Activated T-helper 17 cell treated with anti-CD3 and anti-CD28 coated beads, Interleukin-2, amount 50 U/mL, for 72 hours (primary cell): ENCODE results near the gene APBB2. TPM values are rescaled to one million over a fixed set of nuclear protein-coding genes. Genes with fewer than 3 reads are reported as not detected.

Experiments
- ATAC-seq: fragments of 150-1000 bp; cut with Tn5 transposase; replicated peaks from 2 replicates; pipeline ENCODE4 v1.10.0; 2021; ENCODE audit warnings: mild to moderate bottlenecking, moderate library complexity
- H3K27ac Mint-ChIP-seq: one replicate; pipeline ENCODE4 v1.8.0; 2022; ENCODE audit warnings: mixed read lengths
- H3K27me3 Mint-ChIP-seq: one replicate; pipeline ENCODE4 v1.8.0; 2022; ENCODE audit warnings: mixed read lengths
- H3K36me3 Mint-ChIP-seq: one replicate; pipeline ENCODE4 v1.8.0; 2022; ENCODE audit warnings: low read depth, mild to moderate bottlenecking, mixed read lengths
- H3K4me1 Mint-ChIP-seq: one replicate; pipeline ENCODE4 v1.8.0; 2022; ENCODE audit warnings: mixed read lengths
- H3K4me3 Mint-ChIP-seq: one replicate; pipeline ENCODE4 v1.8.0; 2022; ENCODE audit warnings: mild to moderate bottlenecking, mixed read lengths
- H3K9me3 Mint-ChIP-seq: one replicate; pipeline ENCODE4 v1.8.0; 2022; ENCODE audit warnings: mixed read lengths
- total RNA-seq, 2 donors: library from RNA; stranded (reverse); gene quantifications; one replicate each; pipeline ENCODE4 v1.2.3, GENCODE V29; 2022

APBB2 gene
- total RNA-seq, result 1 to 10 TPM; 1.6 to 3.0 TPM

DNA sequence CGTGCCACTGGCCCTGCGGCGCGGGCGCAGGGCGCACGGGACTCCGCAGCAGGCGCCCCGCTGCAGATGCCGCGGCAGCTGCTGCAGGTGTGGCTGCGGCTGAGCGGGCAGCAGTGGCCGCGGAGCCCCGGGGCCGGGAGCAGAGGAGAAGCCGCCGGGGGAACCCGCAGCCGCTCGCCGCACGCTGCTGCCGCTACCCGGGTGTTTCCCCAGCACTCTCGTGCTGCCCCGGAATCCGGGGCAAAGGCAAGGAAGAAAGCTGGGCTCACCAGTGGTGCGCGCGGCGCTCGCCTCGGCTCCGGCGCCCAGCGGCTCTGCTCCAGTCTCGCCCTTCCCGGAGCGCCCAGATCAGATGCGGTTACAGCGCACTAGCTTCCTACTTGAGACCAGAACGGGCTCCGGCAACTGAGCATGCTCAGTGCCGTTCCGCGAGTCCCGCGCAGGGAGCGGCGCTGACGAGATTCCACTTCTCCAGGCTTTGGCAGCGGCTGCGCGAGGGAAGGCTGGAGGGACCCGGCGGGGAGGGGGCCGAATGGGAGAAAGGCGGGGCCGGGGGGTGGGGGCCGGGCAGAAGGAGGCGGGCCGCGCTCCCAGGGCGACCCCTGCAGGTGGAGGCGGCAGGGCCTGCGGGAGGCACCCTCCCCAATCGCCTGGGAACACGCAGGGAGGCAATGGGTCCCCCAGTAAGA, at the start of gene APBB2:
Gene APBB2, minus strand, starts transcription at position 407 of the 689 bp plus-strand sequence. CDS start 181,288 bp downstream, outside the sequence.
- H3K27ac Mint-ChIP-seq, result no peak within 1 kb of the TSS
- H3K4me3 Mint-ChIP-seq, result peak within 1 kb of the TSS; percentile 82

DNA sequence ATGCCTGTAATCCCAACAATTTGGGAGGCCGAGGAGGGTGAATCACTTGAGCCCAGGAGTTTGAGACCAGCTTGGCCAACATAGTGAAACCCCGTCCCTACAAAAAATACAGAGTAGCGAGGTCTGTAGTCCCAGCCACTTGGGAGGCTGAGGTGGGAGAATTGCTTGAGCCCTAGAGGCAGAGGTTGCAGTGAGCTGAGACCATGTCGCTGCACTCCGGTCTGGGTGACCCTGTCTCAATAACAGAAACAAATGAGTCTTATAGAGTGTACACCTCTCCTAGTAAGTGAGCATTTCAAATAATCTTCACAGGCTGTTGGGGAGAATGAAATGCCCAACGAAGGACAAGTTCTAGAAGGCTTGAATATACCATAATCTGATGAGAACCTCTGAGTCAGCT, 47.9 kb upstream of the APBB2 start:
- no peaks in the 10 kb centered on the region for H3K9me3 Mint-ChIP-seq
- no peak overlapping the region for H3K4me3 Mint-ChIP-seq
- H3K27ac Mint-ChIP-seq, result no peak overlapping the region
- no peak for ATAC-seq
- no peaks in the 10 kb centered on the region for H3K36me3 Mint-ChIP-seq
- H3K27me3 Mint-ChIP-seq, result peaks cover 34% of the 10 kb centered on the region
- H3K4me1 Mint-ChIP-seq, result no peaks in the 10 kb centered on the region

More for the DNA sequence above, at the start of gene APBB2:
- H3K27me3 Mint-ChIP-seq, result peaks cover 46% of the 10 kb centered on the region
- no peaks in the 10 kb centered on the region for H3K4me1 Mint-ChIP-seq
- H3K36me3 Mint-ChIP-seq, result no peaks in the 10 kb centered on the region
- ATAC-seq, result peak; percentile 69
- no peaks in the 10 kb centered on the region for H3K9me3 Mint-ChIP-seq

DNA sequence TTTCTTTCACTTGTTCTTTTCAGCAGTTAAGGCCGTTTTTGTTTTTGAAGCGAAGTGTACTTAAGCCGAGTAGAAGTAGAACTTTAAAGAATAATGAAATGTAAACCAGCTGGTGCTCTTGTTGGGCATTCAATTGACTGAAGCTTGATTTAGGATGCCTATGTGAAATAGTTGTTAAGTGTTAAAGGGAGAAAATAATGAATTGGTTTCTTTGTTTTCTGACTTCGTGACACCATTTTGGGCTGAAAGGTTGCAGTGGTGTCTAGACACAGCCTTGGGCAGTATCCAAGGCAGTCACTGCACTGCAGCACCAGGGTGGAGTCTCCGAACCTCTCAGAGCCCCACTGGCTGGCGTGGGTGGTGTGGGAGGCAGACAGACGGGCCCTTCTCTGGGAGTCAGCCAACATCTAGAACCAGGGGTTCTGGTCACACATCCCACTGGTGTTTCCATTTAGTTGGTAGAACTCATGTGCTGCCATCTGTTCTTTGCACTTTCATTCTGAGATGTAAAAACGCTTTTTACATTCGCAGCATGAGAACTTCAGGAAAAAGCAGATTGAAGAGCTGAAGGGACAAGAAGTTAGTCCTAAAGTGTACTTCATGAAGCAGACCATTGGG, 45.9 kb upstream of the APBB2 start:
- no peak overlapping the region for H3K27ac Mint-ChIP-seq

DNA sequence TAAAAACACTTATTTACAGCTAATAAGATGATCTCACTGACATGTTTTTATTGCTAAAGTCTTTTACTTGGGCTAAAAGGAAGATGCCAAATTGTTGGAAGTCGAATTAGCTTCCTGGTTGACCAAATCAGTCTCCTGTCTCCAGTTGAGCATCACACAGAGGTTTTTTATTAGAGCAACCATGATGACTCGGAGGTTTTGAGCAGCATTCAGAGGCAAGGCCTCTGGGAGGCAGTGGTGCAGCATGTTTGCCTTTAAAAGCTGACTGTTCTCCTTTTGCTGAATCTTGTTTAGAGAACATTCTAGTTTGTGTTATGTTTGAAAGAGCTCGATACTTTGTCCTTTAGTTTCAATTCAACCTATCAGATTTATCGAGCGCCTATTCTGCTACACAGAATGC, 44.4 kb upstream of the APBB2 start:
- Mint-ChIP-seq H3K4me3 (no peak overlapping the region), H3K36me3 (no peaks in the 10 kb centered on the region), H3K4me1 (no peaks in the 10 kb centered on the region), H3K27me3 (peaks cover 45% of the 10 kb centered on the region), H3K27ac (no peak overlapping the region), H3K9me3 (no peaks in the 10 kb centered on the region)
- ATAC-seq, result no peak

More for the DNA sequence above, 45.9 kb upstream of the APBB2 start:
- H3K36me3 Mint-ChIP-seq, result no peaks in the 10 kb centered on the region
- no peak overlapping the region for H3K4me3 Mint-ChIP-seq
- H3K9me3 Mint-ChIP-seq, result no peaks in the 10 kb centered on the region
- no peaks in the 10 kb centered on the region for H3K4me1 Mint-ChIP-seq
- H3K27me3 Mint-ChIP-seq, result peaks cover 43% of the 10 kb centered on the region
- no peak for ATAC-seq

DNA sequence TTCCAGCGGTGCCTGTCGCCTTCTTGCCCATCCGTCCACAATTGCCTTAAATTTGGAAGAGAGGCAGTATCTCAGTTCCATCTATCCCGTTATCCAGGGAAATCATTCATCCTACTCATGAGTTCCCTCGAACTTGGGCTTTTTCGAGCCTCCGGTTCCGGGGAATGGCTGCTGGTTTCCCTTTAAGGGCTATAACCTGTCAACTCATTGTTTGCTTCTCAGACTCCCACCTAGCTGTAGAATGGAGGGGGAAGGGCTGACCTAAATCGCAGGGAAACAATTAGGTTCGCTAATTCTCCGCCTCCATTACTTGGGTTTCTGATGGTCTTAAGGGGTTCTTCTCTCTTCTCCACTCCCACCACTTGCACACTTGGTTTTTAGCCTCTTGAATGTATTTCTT, 43.6 kb upstream of the APBB2 start:
- no peak overlapping the region for H3K27ac Mint-ChIP-seq
- H3K4me1 Mint-ChIP-seq, result no peaks in the 10 kb centered on the region
- no peaks in the 10 kb centered on the region for H3K36me3 Mint-ChIP-seq
- H3K27me3 Mint-ChIP-seq, result peaks cover 42% of the 10 kb centered on the region
- H3K9me3 Mint-ChIP-seq, result no peaks in the 10 kb centered on the region
- no peak for ATAC-seq
- H3K4me3 Mint-ChIP-seq, result peak overlapping the region; percentile 63

DNA sequence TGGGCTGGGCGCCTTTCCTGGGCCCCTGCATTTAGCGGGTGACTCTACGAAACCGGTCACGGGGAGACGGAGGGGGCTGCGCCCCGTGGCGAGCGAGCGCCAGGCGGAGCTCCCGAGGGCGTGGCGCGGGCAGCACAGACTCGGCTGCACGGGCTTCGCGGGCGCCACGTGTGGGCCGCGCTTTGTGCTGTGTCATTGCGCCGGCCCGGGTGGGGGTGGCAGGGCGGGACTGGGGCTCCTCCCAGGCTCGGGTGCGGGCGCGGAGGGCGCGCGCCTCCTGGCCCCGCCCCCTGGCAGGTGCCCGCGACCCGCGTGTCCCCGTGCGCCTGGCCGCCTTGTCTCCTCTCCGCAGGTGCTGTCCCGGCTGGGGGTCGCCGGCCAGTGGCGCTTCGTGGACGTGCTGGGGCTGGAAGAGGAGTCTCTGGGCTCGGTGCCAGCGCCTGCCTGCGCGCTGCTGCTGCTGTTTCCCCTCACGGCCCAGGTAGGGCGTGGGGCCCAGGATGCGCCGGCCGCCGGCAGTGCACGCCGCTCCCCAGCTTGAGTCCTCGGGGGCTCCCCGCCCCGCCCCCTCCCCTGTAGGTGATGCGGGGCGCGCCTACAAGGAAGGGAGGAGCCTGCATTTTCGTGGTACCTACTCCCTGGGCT, 43.0 kb upstream of the APBB2 start:
- Mint-ChIP-seq H3K27me3 (peaks cover 44% of the 10 kb centered on the region), H3K27ac (no peak overlapping the region), H3K36me3 (no peaks in the 10 kb centered on the region), H3K4me1 (no peaks in the 10 kb centered on the region), H3K9me3 (no peaks in the 10 kb centered on the region), H3K4me3 (peak overlapping the region; percentile 63)
- peak; percentile 66 for ATAC-seq

DNA sequence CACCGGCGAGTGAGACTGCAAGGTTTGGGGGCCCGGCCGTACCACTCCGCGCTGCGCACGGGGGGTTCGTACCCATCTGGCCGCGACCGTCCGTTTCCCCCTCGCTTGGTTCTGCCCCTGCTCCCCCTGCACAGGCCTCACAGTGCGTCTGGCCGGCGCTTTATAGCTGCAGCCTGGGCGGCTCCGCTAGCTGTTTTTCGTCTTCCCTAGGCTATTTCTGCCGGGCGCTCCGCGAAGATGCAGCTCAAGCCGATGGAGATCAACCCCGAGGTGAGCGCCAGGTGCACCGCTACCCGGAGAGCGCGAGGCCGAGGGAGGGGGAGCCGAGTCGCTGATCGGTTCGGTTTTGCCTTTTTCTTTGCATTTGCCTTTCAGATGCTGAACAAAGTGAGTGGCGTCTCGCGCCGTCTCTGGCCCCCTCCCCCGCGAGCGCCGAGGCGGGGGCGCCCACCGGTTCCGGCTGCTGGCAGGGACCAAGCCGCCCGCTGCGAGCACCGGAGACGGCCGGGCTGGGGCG, 42.5 kb upstream of the APBB2 start, which contains the start of gene UCHL1:
Gene UCHL1, plus strand, starts transcription at position 189 of the 517 bp plus-strand sequence. Its CDS starts 49 bp downstream, at position 238.
- peak within 1 kb of the TSS; percentile 63 for H3K4me3 Mint-ChIP-seq
- peak; percentile 23 for ATAC-seq

DNA sequence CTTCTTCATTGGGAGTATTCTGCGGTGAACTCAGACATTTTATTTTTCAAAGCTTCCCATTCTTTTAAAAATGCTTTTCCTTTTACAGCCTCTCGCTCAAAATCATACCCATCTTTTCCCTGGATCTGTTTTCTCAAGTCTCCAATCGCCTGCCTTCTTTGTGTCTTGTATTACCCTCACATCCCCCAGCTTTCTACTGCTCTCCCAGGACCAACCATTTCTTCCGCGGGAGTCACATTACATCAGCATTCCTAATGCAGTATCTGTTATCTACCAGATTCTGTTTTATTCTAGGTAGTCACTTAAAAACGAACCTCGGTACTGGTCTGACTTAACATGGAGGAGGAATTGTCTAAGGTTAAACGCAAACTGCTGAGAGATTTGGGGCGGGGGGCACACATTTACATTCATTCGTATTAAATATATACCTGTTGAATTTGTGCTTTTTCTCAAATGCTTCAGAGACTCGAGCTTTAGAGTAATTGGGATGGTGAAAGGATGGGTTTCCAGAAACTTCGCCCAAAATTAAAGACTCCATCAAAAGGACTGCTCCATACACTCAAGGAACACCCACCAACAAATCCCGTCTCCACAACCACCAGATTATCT, 41.9 kb upstream of the APBB2 start:
- no peaks in the 10 kb centered on the region for H3K9me3 Mint-ChIP-seq
- no peak overlapping the region for H3K27ac Mint-ChIP-seq
- H3K4me3 Mint-ChIP-seq, result no peak overlapping the region
- no peak for ATAC-seq
- H3K4me1 Mint-ChIP-seq, result no peaks in the 10 kb centered on the region
- no peaks in the 10 kb centered on the region for H3K36me3 Mint-ChIP-seq
- H3K27me3 Mint-ChIP-seq, result peaks cover 39% of the 10 kb centered on the region

More for the DNA sequence above, 42.5 kb upstream of the APBB2 start, which contains the start of gene UCHL1:
- no peaks in the 10 kb centered on the region for H3K4me1 Mint-ChIP-seq
- no peaks in the 10 kb centered on the region for H3K9me3 Mint-ChIP-seq
- peaks cover 44% of the 10 kb centered on the region for H3K27me3 Mint-ChIP-seq
- no peak within 1 kb of the TSS for H3K27ac Mint-ChIP-seq
- H3K36me3 Mint-ChIP-seq, result no peaks in the 10 kb centered on the region

DNA sequence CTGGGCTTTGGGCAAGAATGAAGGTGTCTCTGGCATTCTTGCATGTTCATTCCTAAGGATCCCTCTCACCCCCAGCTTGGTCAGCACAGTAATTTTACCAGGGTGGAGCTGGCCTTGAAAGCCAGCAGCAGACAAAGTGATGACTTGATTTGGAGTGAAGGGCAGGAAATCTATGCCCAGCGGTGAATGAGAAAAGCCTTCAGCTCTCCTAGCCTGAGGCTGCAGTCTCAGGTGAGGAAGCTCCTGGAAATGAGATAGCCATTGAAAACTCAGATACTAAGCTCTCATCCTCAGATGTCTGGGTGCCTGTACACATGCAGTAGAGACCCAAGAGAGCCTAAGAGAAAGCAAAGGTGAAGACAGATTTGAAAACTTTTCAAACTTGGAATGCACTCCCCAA, 31.6 kb upstream of the APBB2 start:
- H3K4me3 Mint-ChIP-seq, result no peak overlapping the region
- H3K27me3 Mint-ChIP-seq, result peaks cover 14% of the 10 kb centered on the region
- no peaks in the 10 kb centered on the region for H3K9me3 Mint-ChIP-seq
- no peak for ATAC-seq
- H3K36me3 Mint-ChIP-seq, result no peaks in the 10 kb centered on the region
- H3K4me1 Mint-ChIP-seq, result no peaks in the 10 kb centered on the region
- no peak overlapping the region for H3K27ac Mint-ChIP-seq

DNA sequence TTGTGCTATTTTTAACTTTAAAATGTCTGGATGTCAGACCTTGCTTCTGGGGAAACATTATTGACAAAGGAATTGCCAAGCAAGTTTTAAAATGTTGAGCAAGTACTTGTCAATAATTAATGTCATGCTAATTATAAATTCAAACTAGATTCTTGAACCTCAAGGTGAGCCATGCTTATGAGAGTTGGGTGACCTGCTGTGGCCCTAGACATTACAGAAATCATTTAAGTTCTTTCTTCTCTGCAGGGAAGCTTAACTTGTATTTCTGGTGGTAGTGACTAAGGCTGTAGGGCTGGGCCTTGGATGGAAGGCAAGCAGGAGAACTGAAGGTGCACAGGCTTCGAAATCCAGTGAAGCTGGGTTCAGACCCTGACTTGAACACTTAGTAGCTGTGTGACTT, 27.6 kb upstream of the APBB2 start:
- Mint-ChIP-seq H3K27me3 (peaks cover 12% of the 10 kb centered on the region), H3K4me1 (no peaks in the 10 kb centered on the region), H3K9me3 (no peaks in the 10 kb centered on the region), H3K27ac (no peak overlapping the region), H3K4me3 (no peak overlapping the region), H3K36me3 (no peaks in the 10 kb centered on the region)
- ATAC-seq, result no peak

DNA sequence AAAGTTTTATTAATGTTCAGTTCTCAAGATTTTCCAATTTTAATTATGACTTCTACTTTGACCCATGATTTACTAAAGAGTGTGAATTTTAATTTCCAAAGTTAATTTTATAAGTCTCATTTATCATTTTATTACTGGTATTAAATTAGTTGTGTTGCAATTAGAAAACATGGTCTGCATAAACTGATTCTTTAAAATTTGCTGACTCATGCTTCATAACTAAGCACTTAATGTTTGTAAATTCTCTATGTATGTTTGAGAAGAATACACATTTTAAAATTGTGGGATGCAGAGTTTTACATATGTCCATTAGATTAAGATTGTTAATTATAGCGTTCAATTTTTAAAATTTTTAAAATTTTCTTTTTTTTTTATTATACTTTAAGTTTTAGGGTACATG, 22.2 kb upstream of the APBB2 start:
- H3K27ac Mint-ChIP-seq, result no peak overlapping the region
- ATAC-seq, result no peak
- peaks cover 5% of the 10 kb centered on the region for H3K27me3 Mint-ChIP-seq
- no peak overlapping the region for H3K4me3 Mint-ChIP-seq
- H3K4me1 Mint-ChIP-seq, result no peaks in the 10 kb centered on the region
- no peaks in the 10 kb centered on the region for H3K9me3 Mint-ChIP-seq
- H3K36me3 Mint-ChIP-seq, result no peaks in the 10 kb centered on the region

DNA sequence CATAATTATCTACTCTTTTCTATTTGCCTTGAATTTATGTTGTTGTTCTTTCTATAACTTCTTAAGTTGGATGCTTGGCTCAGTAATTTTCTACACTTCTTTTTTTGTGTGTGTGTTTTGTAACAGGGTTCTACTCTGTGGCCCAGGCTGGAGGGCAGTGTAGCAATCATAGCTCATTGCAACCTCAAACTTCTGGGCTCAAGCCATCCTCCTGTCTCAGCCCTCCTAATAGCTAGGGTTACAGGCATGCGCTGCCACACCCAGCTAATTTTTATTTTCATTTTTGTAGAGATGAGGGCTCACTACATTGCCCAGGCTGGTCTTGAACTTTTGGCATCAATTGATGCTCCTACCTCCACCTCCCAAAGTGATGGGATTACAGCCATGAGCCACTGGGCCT, 21.7 kb upstream of the APBB2 start:
- no peak overlapping the region for H3K27ac Mint-ChIP-seq

DNA sequence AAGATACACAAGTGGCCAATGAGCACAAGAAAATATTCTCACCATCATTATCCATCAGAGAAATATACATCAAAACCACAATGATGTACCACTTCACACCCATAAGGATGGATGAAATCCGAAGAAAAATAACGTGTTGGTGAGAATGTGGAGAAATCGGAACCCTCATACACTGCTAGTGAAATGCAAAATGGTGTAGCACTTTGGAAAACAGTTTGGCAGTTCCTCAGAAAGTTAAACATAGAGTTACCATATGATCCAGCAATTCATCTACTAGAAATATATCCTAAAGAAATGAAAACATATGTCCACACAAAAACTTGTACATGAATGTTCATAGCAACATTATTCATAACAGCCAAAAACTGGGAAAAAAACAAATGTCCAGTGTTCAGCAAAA, 18.5 kb upstream of the APBB2 start:
- no peak for ATAC-seq
- H3K27ac Mint-ChIP-seq, result no peak overlapping the region
- peaks cover 5% of the 10 kb centered on the region for H3K27me3 Mint-ChIP-seq
- no peaks in the 10 kb centered on the region for H3K4me1 Mint-ChIP-seq
- H3K4me3 Mint-ChIP-seq, result no peak overlapping the region
- no peaks in the 10 kb centered on the region for H3K9me3 Mint-ChIP-seq
- H3K36me3 Mint-ChIP-seq, result no peaks in the 10 kb centered on the region

More for the DNA sequence above, 21.7 kb upstream of the APBB2 start:
- no peaks in the 10 kb centered on the region for H3K4me1 Mint-ChIP-seq
- no peak for ATAC-seq
- no peaks in the 10 kb centered on the region for H3K9me3 Mint-ChIP-seq
- no peaks in the 10 kb centered on the region for H3K36me3 Mint-ChIP-seq
- H3K4me3 Mint-ChIP-seq, result no peak overlapping the region
- H3K27me3 Mint-ChIP-seq, result peaks cover under 1% of the 10 kb centered on the region

DNA sequence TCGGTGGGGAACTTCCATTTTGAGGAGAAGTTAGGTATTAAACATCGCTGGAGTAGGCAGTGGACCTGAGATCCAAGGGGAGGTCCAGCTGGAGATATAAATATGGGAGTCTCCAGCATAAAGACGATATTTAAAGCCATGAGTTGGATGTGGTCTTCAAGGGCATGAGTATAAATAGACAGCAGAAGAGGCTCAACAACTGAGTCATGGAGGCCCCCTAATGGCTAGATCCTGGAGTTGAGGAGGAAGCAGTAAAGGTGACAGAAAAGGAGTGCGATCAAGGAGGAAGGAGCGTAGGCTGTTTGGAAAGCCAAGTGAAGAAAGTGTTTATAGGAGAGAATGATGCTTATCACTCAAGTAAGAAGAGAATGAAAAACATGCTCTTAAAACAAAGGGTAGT, 18.1 kb upstream of the APBB2 start:
- Mint-ChIP-seq H3K4me1 (no peaks in the 10 kb centered on the region), H3K36me3 (no peaks in the 10 kb centered on the region), H3K27me3 (peaks cover 5% of the 10 kb centered on the region), H3K27ac (no peak overlapping the region), H3K4me3 (no peak overlapping the region), H3K9me3 (no peaks in the 10 kb centered on the region)
- no peak for ATAC-seq
